HG02763 (cell line): ENCODE measurements around the gene PPIE.

Source experiments
- ATAC-seq: cut with Tn5 transposase; IDR thresholded peaks from one replicate; pipeline ENCODE4 v1.9.1; 2021; ENCODE audit warnings: mild to moderate bottlenecking, moderate library complexity; ENCODE audit not compliant: unreplicated experiment

The PPIE gene

DNA sequence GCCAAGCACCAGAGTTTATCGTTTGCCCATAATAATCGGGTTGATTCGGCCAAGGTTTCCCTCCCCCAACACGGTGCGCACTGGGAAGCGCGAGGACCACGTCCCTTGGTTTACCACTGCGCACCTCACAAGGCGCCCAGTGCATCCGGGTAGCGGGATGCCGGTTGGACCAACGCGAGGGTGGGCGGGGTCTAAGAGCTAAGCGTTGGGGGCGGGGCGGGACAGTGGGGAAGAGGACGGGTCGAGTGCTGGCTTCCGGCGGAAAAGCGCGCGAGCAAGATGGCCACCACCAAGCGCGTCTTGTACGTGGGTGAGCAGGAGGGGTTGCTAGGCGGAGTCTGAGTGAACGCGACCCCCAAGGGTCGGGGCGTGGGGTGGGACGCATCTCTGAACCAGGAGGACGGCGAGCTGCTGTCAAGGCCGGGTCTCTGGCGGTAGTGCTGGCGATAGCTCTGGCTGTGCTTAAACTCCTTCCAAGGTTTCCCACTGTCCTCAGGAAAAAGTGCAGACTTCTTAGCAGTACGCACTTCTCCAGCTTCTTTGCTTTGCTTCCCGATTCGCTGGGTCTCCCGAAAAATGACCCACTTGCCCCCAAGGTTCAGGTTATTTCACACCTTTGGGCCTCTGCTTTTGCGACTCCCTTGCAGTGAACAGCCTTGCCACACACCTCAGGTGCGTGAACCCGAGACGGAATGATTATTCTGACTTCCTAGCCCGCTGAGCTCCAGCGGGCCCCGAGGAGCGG lies at the start of gene PPIE:
TSS of gene PPIE (plus strand) at position 261 of the 745 bp plus-strand sequence. CDS start at position 280, 19 bp downstream.
- ATAC-seq = peak; percentile 89

- no peak for ATAC-seq
Observed at GRCh38 chr1:39689214-39689613, 49.5 kb upstream of the PPIE start.

GRCh38 chr1:39689635-39690034 lies 49.0 kb upstream of the PPIE start:
- ATAC-seq = no peak

- ATAC-seq = no peak
Observed at GRCh38 chr1:39690225-39690624, 48.5 kb upstream of the PPIE start.

DNA sequence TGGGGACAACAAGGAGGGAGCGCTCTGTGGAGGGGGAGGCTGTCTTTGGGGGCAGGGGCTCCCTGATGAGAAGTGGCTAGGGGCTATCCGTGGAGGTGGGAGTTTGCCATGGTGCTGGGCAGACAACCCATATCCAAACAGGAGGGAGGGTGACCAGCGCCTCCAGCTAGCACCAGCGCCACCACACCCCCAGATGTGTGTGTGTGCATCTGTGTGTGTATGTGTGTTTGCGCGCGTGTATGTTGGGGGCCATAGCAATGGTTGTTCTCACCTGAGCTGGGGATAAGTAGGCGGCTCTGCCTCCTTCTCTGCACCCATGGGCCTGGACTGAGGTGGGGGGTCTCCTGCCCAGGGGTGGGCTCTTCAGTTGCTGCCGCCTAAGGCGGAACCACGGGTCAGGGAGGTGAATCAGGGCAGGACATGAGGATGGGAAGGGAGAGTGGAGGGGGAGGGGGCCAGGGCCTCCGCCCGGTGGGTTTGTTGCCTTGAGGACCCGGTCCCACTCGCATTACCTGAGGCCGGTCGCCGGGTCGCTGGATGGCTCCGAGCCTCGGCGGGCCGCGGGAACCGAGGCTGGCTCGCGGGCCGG lies 47.8 kb upstream of the PPIE start:
- ATAC-seq = no peak

GRCh38 chr1:39691383-39692151 lies 47.1 kb upstream of the PPIE start, which contains the start of gene HPCAL4:
Gene HPCAL4 (minus strand): TSS chr1:39691433. CDS start chr1:39684603, 6,830 bp downstream.
- no peak for ATAC-seq

GRCh38 chr1:39692152-39693074 lies 46.3 kb upstream of the PPIE start:
- no peak for ATAC-seq

- no peak for ATAC-seq
Observed at GRCh38 chr1:39694026-39694425, 44.7 kb upstream of the PPIE start.

DNA sequence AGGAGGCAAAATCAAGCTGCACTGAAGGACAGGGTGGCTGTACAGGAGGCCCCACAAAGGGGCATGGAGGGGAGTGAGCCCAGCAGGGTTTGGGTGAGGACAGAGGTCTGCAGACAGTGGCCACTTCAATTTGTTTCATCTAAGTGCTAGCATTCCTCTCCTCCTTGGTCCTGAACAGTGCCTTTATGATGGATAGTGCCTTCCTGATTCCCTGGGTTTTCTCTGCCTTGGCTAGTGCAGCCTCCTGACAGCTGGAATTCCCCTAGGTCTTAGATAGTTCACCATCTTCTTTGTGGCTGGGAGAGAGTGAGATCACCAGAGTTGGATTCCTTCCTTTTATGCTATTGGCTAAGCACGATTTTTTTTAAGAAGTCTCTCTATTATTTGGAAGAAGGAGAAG lies 43.7 kb upstream of the PPIE start:
- ATAC-seq = no peak

GRCh38 chr1:39696448-39696847 lies 42.2 kb upstream of the PPIE start:
- ATAC-seq = no peak

DNA sequence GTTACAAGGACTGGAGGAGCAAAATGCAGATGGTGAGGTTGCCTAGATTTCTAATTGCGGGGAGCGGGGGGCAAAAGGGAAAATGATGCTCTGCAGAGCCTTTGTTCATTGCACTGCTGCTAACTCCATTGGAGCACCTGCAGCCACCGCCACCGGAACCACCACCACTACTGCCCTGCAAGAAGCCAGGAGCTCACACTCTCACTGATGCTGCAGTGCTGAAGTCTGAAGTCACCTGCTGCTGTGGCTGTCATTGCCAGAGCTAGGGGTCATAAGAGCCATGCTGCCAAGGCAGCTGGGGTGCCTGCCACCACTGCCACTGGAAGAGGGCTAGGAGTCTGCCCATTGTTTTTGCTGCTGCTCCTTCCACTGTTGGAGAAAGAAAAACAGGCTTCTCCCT lies 40.1 kb upstream of the PPIE start:
- ATAC-seq = no peak

- ATAC-seq = no peak
Observed at GRCh38 chr1:39699419-39699818, 39.3 kb upstream of the PPIE start.

DNA sequence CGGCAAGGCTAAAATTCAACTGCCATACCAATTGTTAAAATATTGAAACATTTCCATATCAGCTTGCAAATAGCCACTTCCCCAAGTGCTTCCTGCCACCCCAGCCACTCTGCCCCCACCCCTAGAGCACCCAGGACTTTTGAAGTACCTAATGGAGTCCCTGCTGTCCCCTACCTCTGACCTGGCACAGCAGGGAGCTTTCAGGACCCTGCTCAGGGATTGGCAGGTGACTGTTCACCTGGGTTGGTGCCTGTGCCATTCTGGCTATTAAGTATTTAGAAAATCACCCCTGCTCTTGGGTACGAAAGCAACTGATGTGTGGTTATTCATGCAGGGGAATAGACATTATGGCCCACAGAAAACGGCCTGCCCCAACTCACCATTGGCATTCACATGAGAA lies 38.3 kb upstream of the PPIE start:
- no peak for ATAC-seq

- ATAC-seq = no peak
Observed at GRCh38 chr1:39701049-39701439, 37.6 kb upstream of the PPIE start.

- no peak for ATAC-seq
Observed at GRCh38 chr1:39704757-39705156, 33.9 kb upstream of the PPIE start.

GRCh38 chr1:39707506-39707905 lies 31.2 kb upstream of the PPIE start:
- no peak for ATAC-seq

DNA sequence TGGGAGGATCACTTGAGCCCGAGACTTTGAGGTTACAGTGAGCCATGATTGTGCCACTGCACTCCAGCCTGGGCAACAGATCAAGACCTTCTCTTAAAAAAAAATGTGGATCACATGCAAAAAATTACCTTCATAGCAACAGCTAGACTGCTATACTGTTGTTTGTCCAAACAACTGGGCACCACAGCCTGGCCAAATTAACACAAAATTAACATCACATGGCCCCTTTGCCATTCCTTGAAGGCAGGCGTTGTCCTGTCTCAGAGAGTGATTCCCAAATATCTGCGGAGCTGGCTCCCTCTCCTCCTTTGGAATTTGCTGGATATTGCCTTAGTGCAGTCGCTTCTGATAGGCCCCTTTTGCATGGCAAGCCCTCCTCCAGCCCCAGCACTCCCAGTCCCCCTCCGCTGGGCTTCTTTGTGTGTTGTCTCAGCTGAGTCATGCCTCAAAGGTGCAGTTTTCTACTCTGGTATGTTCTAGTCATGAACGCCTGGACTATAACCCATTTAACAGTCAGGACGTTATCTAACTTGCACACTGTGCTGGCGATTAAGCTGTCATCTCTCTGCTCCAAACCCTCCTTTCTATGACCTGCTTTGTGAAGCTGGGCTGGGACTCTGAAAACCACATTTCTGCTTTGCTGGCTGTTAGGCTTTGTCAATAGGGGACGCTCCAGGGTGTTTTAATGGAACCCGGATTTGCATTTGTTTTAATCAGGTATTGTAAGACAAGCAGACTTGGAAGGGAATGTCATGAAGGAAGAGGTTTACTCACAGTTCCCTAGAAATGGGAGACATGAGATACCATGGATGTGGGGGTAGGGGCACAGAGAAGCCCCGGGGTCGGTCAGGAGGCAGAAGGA lies 27.3 kb upstream of the PPIE start:
- no peak for ATAC-seq

GRCh38 chr1:39711966-39712340 lies 26.7 kb upstream of the PPIE start:
- no peak for ATAC-seq

DNA sequence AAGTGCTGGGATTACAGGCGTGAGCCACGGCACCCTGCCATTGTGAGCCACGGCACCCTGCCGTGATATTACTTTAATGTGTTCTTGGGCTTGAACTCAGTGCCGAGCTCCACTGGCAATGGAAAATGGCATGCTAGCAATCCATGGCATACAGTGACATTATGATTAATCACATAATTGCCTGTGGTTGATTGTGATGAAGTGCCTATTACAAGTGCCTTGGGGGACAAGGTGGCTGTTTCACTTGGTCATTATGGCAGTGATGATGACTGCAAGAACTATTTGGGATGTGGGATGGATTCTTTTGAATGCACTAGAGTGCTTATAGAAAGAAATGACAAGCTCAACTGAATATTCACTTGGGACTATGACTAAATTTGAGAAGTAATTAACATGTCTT lies 25.1 kb upstream of the PPIE start:
- ATAC-seq = no peak

DNA sequence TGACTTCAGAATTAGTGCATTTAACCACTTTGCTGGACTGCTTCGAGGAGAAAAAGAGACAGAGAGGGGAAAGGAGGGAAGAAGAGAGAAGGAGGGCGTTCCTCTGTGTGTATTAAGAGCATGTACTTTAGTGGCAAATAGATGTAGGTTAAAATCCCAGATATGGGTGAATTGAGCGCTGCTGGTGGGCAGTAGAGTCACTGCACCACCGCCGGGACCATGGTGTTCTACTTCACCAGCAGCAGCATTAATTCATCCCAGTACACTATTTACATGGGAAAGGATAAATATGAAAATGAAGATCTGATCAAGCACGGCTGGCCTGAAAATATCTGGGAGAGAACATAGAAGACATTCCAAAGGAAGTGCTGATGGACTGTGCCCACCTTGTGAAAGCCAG lies 20.9 kb upstream of the PPIE start:
- no peak for ATAC-seq
